HepG2 (cell line): ENCODE measurements around the gene TNNT3. TPM values are rescaled to one million over a fixed set of nuclear protein-coding genes. Genes with fewer than 3 reads are reported as not detected.

Experiments used
- ATAC-seq: fragments of 200-7000 bp; cut with Tn5 transposase; 3 replicates; pipeline ENCODE4 v1.9.1; 2020; ENCODE audit warnings: mild to moderate bottlenecking, moderate library complexity
- BruUV-seq: library from RNA; stranded (reverse); fragments of 400-500 nt; replicated peaks from 2 replicates; lab custom pipeline; 2021; lab: Mats Ljungman, UMichigan
- CTCF ChIA-PET: fragments of 300-600 bp; formaldehyde crosslinking; extraction: SDS; loops from one replicate; lab custom pipeline; 2021; ENCODE audit warnings: low total read pairs, inconsistent platforms, low intra/inter-chr PET ratio; lab: Yijun Ruan, JAX
- POLR2A ChIA-PET: fragments of 350-600 bp; sonication (Branson Sonifier 250); formaldehyde crosslinking; loops from one replicate; lab custom pipeline; 2020; ENCODE audit warnings: antibody characterized with exemption, inconsistent platforms; lab: Yijun Ruan, JAX
- DNase-seq: peaks from one replicate; pipeline ENCODE4 v3.0.0-alpha.2; 2015; ENCODE audit warnings: low spot score
- FAIRE-seq: peaks from 3 replicates; lab custom pipeline; 2011; peaks lifted over from hg19 to GRCh38; lab: Jason Lieb, UNC
- H2AFZ ChIP-seq: one replicate; pipeline ENCODE4 v1.6.1; 2011; ENCODE audit warnings: low read length, inconsistent platforms
- H3K27ac ChIP-seq: fragments of 300-600 bp; 3 replicates; pipeline ENCODE4 v1.8.0; 2011; ENCODE audit warnings: mixed run types, mild to moderate bottlenecking, mixed read lengths, low read length, inconsistent platforms; ENCODE audit not compliant: insufficient read depth; ENCODE audit errors: extremely low read length
- H3K27me3 ChIP-seq, 2 experiments: fragments of 200-600 bp in 1 of 2; 2 replicates in 1 of 2; 3 replicates in 1 of 2; pipeline versions ENCODE4 v1.6.0 to v1.8.0; 2011; ENCODE audit warnings: low read length in 2 of 2, mild to moderate bottlenecking in 2 of 2, moderate library complexity in 2 of 2, inconsistent platforms in 1 of 2; ENCODE audit not compliant: insufficient read depth in 2 of 2, control insufficient read depth in 1 of 2
- H3K36me3 ChIP-seq, 2 experiments: fragments of 200-600 bp in 1 of 2; replicated peaks in 1 of 2; 2 replicates in 1 of 2; 3 replicates in 1 of 2; pipeline versions ENCODE4 v1.5.1 to v1.8.0; 2011; ENCODE audit warnings: low read length in 2 of 2, inconsistent platforms in 1 of 2; ENCODE audit not compliant: insufficient read depth in 2 of 2, control insufficient read depth in 1 of 2
- H3K4me1 ChIP-seq: 2 replicates; pipeline ENCODE4 v1.5.1; 2012; ENCODE audit warnings: low read length, inconsistent platforms; ENCODE audit not compliant: insufficient read depth
- H3K4me2 ChIP-seq: 2 replicates; pipeline ENCODE4 v1.6.0; 2011; ENCODE audit warnings: low read depth, low read length, inconsistent platforms
- H3K4me3 ChIP-seq, 3 experiments: fragments of 200-600 bp in 1 of 3; sonication (generic), shearing (Covaris generic) in 1 of 3; replicated peaks in 1 of 3; 2 replicates each; pipeline ENCODE4 v1.5.1; 2011 to 2016; ENCODE audit warnings: low read length in 3 of 3, inconsistent platforms in 2 of 3, low read depth in 2 of 3, mild to moderate bottlenecking in 2 of 3, control low read depth in 1 of 3, mixed read lengths in 1 of 3; ENCODE audit not compliant: insufficient read depth in 1 of 3
- H3K79me2 ChIP-seq: one replicate; pipeline ENCODE4 v1.6.1; 2011; ENCODE audit warnings: low read length, inconsistent platforms; ENCODE audit not compliant: insufficient read depth
- H3K9ac ChIP-seq: 2 replicates; pipeline ENCODE4 v1.6.0; 2011; ENCODE audit warnings: mild to moderate bottlenecking, low read depth, low read length, inconsistent platforms; ENCODE audit not compliant: insufficient read depth
- H3K9me3 ChIP-seq: 2 replicates; pipeline ENCODE4 v1.5.1; 2012; ENCODE audit warnings: mild to moderate bottlenecking, low read length
- H4K20me1 ChIP-seq: 2 replicates; pipeline ENCODE4 v1.6.0; 2011; ENCODE audit warnings: inconsistent platforms, mild to moderate bottlenecking, low read length, moderate library complexity; ENCODE audit not compliant: insufficient read depth
- AKAP8 ChIP-seq: sonication (generic); formaldehyde crosslinking; IDR thresholded peaks from 2 replicates; pipeline ENCODE4 v1.5.1; 2020; ENCODE audit warnings: mild to moderate bottlenecking, missing genetic modification reagents
- HNF4G ChIP-seq, 2 experiments: sonication (generic) in 1 of 2; formaldehyde crosslinking in 1 of 2; IDR thresholded peaks; 2 replicates each; pipeline versions ENCODE4 v1.4.0 to v1.6.1; 2011 to 2020; ENCODE audit warnings: borderline replicate concordance in 2 of 2, low read depth in 2 of 2, mild to moderate bottlenecking in 2 of 2, low read length in 1 of 2, missing genetic modification reagents in 1 of 2, moderate library complexity in 1 of 2
- HOXD1 ChIP-seq: sonication (generic); formaldehyde crosslinking; IDR thresholded peaks from 2 replicates; pipeline ENCODE4 v1.5.0; 2020; ENCODE audit warnings: missing genetic modification reagents
- NFATC3 ChIP-seq: sonication (generic); formaldehyde crosslinking; IDR thresholded peaks from 2 replicates; pipeline ENCODE4 v1.5.1; 2020; ENCODE audit warnings: mild to moderate bottlenecking, missing genetic modification reagents
- NFE2 ChIP-seq: sonication (generic); formaldehyde crosslinking; IDR thresholded peaks from 2 replicates; pipeline ENCODE4 v1.4.0; 2020; ENCODE audit warnings: missing genetic modification reagents
- RARA ChIP-seq: IDR thresholded peaks from 2 replicates; pipeline ENCODE4 v1.6.1; 2016; ENCODE audit warnings: missing genetic modification reagents, missing compliant biosample characterization
- SMARCC2 ChIP-seq: fragments of 450-650 bp; IDR thresholded peaks from 2 replicates; pipeline ENCODE4 v1.6.1; 2017; ENCODE audit warnings: antibody characterized with exemption, mild to moderate bottlenecking
- SP140L ChIP-seq: sonication (generic); formaldehyde crosslinking; IDR thresholded peaks from 2 replicates; pipeline ENCODE4 v1.4.0; 2020; ENCODE audit warnings: missing genetic modification reagents, borderline replicate concordance
- ZNF20 ChIP-seq: sonication (generic); formaldehyde crosslinking; IDR thresholded peaks from 2 replicates; pipeline ENCODE4 v1.4.0; 2020; ENCODE audit warnings: mild to moderate bottlenecking, moderate library complexity, missing genetic modification reagents
- WGBS: methylation state at CpG from one replicate; pipeline ENCODE4 v1.1.6; 2017; ENCODE audit warnings: low lambda C conversion rate; 5-methylcytosine and 5-hydroxymethylcytosine counted together
- in situ Hi-C: cut with HindIII; loops from 2 replicates; pipeline ENCODE4 v1.10.0; 2017; ENCODE audit warnings: low pct_unique_long_range_greater_than_20kb; ENCODE audit not compliant: extremely low pct_ligation_motif_present
- intact Hi-C: fragments of 100-400 bp; cut with micrococcal nuclease; formaldehyde crosslinking; loops from one replicate; pipeline ENCODE4 v1.10.0; 2022; ENCODE audit not compliant: unreplicated experiment
- polyA plus RNA-seq, 8 experiments: library from polyadenylated mRNA; depleted of rRNA in 3 of 8; stranded (reverse) in 7 of 8; unstranded in 1 of 8; fragments of >200 nt; fragmentation: Illumina TruSeq in 4 of 8; extraction: Trizol in 4 of 8; gene quantifications; 2 replicates each; pipeline versions ENCODE4 v1.2.1 to v1.2.3, GENCODE V29; 2011 to 2016; ENCODE audit warnings: low read depth in 4 of 8, missing spikeins in 1 of 8, mixed read lengths in 1 of 8; ENCODE audit not compliant: insufficient read depth in 1 of 8
- total RNA-seq, 5 experiments: library from RNA; depleted of rRNA; stranded (reverse); fragments of >200 nt; fragmentation: Illumina TruSeq; extraction: Trizol; gene quantifications; 2 replicates each; pipeline ENCODE4 v1.2.3, GENCODE V29; 2016; ENCODE audit warnings: low read depth in 1 of 5
- TF ChIP-seq, protein P1 (sequence below): IDR thresholded peaks from 2 replicates; pipeline ENCODE4 v1.6.1; 2016
- TF ChIP-seq, protein P2 (sequence below): sonication (generic); formaldehyde crosslinking; conservative IDR thresholded peaks from 2 replicates; pipeline ENCODE4 v1.4.0; 2020; ENCODE audit warnings: missing genetic modification reagents
- TF ChIP-seq, protein P3 (sequence below): IDR thresholded peaks from 2 replicates; pipeline ENCODE4 v1.6.1; 2016; ENCODE audit warnings: missing genetic modification reagents, missing compliant biosample characterization

The TNNT3 gene
- total and polyA plus RNA-seq, 2 of the 13 experiments (the other 11 are each of a cell fraction or from before 2014, with no cell fraction given) = not detected

DNA sequence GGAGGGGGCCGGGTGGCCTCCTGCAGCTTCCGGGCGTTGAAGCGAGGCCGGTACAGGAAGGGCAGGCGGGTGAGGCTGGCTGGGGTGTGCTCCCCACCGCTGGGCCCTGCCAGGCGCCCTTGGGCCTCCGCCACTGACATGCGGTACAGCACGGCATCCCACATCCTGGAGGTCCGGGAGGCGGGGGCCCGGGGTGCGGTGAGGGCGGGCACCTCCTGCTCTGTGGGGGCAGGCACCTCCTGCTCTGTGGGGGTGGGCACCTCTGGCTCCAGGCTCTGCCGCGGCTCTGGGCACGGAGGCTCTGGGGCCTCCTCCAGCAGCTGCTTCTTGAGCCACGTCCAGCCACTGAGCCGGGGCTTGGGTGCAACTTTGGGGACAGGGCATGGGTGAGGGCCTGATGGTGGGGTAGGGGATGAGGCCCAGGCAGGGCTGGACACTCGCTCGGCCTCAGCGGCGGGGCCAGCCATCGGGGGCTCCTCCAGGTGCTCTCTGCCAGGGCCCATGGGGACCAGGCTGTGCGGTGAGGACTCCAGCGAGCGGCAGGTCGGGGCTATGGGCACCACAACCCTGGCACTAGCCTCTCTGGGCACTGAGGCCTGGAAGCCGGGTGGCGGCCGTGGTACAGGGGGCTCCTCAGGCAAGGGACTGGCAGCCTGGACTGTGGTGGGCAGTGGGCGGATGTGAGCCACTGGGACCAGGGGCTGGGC lies 30.1 kb upstream of the TNNT3 start:
- no peaks in the 10 kb centered on the region for H3K79me2 ChIP-seq
- peaks cover 15 to 55% of the 10 kb centered on the region in 2 experiments for H3K27me3 ChIP-seq
- no peak; the same call in 2 of the 3 replicates for ATAC-seq
- H3K27ac ChIP-seq = no peak overlapping the region
- H4K20me1 ChIP-seq = no peaks in the 10 kb centered on the region
- no TSS peak for BruUV-seq
- H3K4me1 ChIP-seq = no peaks in the 10 kb centered on the region
- WGBS = 0% methylated on average over 5 of the region's 34 CpGs
- no peak overlapping the region for H2AFZ ChIP-seq
- CTCF ChIA-PET = no interaction called here
- no peak for FAIRE-seq
- H3K36me3 ChIP-seq = no peaks in the 10 kb centered on the region
- in situ Hi-C loops (no loop called here), intact Hi-C loops (no loop called here)
- no peak overlapping the region for H3K4me3 ChIP-seq
- no peaks in the 10 kb centered on the region for H3K9me3 ChIP-seq
- DNase-seq = no peak
- TF ChIP-seq RARA = no peak
- TF ChIP-seq, all 625 proteins: peak for 0
- POLR2A ChIA-PET = no interaction called here
- H3K4me2 ChIP-seq = no peak overlapping the region
- no peak overlapping the region for H3K9ac ChIP-seq

DNA sequence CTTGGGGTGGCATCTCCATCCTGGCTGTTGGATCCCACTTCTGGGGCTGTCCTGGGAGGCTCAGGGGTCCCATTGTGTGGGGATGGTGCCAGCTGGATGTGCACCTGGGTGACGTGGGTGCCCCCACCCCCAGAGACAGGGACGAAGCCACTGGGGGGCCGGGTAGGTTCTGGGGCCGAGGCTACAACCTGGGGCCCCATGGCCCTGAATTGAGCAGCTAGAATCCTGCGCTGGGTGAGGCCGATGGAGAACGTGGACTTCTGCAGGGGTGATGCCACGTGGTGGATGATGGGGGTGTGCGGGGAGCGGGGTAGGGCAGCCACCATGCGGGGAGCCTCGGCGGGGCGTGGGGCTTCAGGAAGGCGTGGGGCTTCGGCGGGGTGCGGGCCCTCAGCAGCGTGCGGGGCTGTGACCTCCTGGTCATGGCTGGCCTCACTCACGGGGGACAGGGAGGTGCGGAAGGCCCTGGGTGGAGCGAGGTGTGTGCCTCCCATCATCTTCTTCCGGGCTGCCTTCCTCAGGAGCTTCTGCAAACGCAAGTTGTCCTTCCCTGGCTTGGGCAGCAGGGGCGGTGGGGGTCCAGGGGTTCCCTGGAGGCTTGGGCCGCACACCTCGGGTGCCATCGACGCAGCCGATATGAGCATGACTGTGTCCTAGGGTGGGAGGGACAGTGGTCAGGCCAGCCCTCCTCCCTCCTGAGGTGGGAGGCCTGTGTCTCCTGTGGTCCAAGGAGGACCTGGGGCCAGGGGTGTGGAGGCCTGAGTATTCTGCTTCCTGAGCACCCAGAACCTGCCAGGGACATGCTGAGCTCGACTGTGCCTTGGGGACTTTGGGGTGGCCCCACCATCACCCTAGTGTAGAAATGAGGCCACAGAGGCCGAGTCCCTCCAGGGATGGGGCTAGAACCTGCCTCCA lies 29.3 kb upstream of the TNNT3 start:
- Histone ChIP-seq H4K20me1 (no peaks in the 10 kb centered on the region), H3K79me2 (no peaks in the 10 kb centered on the region), H2AFZ (no peak overlapping the region), H3K36me3 (no peaks in the 10 kb centered on the region), H3K4me1 (no peaks in the 10 kb centered on the region), H3K27ac (no peak overlapping the region), H3K9ac (no peak overlapping the region), H3K9me3 (no peaks in the 10 kb centered on the region), H3K27me3 (peaks cover 15 to 55% of the 10 kb centered on the region in 2 experiments), H3K4me2 (no peak overlapping the region), H3K4me3 (no peak overlapping the region)
- 0% methylated on average over 1 of the region's 33 CpGs for WGBS
- ChIA-PET POLR2A (no interaction called here), CTCF (no interaction called here)
- in situ Hi-C loops = no loop called here
- no TSS peak for BruUV-seq
- no peak for ATAC-seq
- no peak for DNase-seq
- intact Hi-C loops = loop anchor here (1.0 kb wide), 1 partner anchor 27 kb away; no protein-coding TSS in a partner anchor
- no peak for FAIRE-seq
- TF ChIP-seq, protein P1, sequence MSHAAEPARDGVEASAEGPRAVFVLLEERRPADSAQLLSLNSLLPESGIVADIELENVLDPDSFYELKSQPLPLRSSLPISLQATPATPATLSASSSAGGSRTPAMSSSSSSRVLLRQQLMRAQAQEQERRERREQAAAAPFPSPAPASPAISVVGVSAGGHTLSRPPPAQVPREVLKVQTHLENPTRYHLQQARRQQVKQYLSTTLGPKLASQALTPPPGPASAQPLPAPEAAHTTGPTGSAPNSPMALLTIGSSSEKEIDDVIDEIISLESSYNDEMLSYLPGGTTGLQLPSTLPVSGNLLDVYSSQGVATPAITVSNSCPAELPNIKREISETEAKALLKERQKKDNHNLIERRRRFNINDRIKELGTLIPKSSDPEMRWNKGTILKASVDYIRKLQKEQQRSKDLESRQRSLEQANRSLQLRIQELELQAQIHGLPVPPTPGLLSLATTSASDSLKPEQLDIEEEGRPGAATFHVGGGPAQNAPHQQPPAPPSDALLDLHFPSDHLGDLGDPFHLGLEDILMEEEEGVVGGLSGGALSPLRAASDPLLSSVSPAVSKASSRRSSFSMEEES = no peak
- TF ChIP-seq NFATC3 (CRISPR knock-in tag) (no peak), HNF4G (IDR thresholded peaks at IDR 0.05; ENCODE audit: borderline replicate concordance, low read depth, low read length) (no peak), HNF4G (CRISPR knock-in tag; IDR thresholded peaks at IDR 0.05; ENCODE audit: borderline replicate concordance, low read depth) (no peak), HOXD1 (CRISPR knock-in tag) (no peak), SMARCC2 (no peak), SP140L (CRISPR knock-in tag) (no peak), AKAP8 (CRISPR knock-in tag) (no peak), NFE2 (CRISPR knock-in tag) (no peak), ZNF20 (CRISPR knock-in tag) (no peak)
- TF ChIP-seq, protein P2, sequence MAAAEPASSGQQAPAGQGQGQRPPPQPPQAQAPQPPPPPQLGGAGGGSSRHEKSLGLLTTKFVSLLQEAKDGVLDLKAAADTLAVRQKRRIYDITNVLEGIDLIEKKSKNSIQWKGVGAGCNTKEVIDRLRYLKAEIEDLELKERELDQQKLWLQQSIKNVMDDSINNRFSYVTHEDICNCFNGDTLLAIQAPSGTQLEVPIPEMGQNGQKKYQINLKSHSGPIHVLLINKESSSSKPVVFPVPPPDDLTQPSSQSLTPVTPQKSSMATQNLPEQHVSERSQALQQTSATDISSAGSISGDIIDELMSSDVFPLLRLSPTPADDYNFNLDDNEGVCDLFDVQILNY (CRISPR knock-in tag) = no peak
- TF ChIP-seq, protein P3, sequence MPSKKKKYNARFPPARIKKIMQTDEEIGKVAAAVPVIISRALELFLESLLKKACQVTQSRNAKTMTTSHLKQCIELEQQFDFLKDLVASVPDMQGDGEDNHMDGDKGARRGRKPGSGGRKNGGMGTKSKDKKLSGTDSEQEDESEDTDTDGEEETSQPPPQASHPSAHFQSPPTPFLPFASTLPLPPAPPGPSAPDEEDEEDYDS (CRISPR knock-in tag) = no peak
